HG03378 (cell line): ENCODE data around the gene MED29.

ENCODE experiments used
- ATAC-seq: cut with Tn5 transposase; IDR thresholded peaks from one replicate; pipeline ENCODE4 v1.9.1; 2021; ENCODE audit warnings: mild to moderate bottlenecking, moderate library complexity; ENCODE audit not compliant: unreplicated experiment

The MED29 gene

DNA sequence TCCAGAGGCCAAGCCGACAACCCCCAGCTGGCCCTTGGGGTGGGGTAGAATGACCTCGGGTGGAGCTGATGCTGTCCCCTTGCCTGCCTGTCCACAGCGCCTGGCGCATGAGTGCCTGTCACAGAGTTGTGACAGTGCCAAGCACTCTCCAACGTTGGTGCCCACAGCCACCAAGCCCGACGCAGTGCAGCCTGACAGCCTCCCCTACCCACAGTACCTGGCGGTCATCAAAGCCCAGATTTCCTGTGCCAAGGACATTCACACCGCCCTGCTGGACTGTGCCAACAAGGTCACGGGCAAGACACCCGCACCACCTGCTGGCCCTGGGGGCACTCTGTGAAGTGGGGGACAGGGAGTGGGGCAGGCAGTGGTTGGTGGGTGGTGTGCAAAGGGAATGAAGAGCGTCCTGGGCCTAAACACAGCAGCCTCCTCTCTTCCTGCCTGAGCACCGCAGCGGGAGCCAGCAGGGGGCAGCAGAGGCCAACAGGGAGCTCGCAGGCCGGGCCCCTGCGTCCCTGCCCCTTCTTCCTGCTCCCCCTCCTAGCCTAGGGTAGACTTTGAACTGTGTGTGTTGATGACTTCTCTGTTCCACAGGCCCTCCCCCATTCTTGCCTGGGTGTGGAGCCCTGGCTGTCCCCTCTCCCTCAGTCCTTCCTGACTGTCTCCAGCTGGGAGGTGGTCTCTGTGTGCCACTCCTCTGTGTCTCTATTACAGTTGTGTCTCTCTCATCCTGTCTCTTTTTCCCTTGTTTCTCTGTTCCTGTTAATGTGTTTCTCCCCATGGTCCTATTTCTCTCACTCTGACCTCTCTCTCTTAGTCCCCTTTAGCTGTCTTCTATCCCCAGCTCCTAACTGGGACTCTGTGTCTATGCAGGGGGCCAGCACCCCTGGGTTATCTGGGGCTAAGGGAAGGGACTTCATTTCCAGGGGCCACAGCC is 6.5 kb downstream of the MED29 start:
- ATAC-seq = no peak

DNA sequence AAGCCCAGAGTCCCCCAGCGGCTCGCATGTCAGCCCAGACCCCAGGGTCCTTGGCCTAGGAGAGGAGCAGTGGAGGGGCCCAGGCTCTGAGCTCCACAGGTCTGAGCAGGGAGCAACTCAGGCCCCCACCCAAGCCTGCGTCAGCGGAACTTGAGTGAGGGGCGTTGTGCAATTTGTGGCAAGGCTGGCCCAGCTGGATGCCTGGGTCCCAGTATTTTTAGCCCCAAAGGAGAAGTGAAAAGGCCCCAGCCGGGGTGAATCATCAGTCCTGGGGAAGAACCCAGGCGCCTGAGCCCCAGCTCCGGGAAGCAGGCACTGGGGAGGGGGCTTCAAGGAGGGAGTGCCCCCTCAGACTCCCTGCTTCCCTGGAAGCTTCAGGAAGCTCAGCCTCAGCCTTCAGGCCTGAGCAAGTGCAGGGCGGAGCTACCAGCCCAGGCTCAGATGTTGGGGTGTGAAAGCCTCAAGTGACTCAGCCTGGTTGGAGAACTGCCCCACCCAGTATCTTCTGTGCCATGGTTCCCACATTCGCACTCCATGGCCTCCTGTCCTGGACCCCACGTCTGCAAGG is 7.2 kb downstream of the MED29 start:
- ATAC-seq = no peak

DNA sequence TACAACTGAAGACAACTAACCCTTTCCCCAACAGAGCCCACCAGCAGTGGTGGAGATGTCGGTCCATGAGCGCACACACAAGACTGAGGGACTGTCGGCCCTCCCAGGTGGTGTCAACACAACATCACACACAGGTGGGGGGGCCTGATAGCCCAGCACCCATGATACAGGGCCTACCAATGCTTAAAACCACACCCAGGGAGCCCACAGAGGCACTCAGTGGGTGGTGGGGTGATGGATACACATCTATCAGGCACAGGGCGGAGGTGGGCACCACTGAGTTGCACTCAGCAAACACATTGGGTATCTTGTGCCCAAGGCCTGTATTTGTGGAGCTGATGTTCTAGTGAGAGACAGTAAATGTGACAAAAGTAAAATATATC is 8.5 kb downstream of the MED29 start:
- ATAC-seq = no peak

DNA sequence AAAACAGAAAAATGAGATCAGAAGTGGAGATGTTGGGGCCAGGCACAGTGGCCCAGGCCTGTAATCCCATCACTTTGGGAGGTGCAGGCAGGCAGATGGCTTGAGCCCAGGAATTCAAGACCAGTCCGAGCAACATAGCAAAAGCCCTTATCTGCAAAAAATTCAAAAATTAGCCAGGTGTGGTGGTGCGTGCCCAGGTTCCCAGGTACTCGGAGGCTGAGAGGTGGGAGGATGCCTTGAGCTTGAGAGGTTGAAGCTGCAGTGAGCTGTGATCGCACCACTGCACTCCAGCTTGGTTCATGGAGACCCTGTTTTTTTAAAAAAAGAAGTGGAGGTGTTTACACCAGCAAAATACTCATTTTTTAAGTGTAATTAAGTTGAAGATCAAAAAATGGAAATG is 8.9 kb downstream of the MED29 start:
- ATAC-seq = no peak

DNA sequence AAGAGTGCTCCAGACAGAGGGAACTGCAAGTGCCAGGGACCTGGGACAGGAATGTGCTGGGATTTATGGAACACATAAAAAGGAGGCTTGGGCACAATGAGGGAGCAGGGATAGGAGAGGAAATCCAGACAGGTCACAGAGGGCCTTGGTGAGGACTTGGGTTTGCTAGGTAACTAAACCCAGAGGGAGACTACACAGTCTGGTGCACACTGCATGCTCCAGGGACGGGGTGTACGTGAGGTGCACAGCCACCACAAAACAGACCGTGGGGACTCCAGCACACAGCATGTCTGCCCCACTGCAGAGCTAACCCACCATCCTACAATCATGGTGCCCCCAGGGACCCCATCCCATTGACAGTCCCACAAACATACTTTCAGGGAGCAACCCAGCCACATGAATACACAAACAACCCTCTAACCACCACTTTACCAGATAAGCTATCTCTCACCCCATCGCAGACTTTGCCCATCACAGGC is 9.9 kb downstream of the MED29 start:
- no peak for ATAC-seq

DNA sequence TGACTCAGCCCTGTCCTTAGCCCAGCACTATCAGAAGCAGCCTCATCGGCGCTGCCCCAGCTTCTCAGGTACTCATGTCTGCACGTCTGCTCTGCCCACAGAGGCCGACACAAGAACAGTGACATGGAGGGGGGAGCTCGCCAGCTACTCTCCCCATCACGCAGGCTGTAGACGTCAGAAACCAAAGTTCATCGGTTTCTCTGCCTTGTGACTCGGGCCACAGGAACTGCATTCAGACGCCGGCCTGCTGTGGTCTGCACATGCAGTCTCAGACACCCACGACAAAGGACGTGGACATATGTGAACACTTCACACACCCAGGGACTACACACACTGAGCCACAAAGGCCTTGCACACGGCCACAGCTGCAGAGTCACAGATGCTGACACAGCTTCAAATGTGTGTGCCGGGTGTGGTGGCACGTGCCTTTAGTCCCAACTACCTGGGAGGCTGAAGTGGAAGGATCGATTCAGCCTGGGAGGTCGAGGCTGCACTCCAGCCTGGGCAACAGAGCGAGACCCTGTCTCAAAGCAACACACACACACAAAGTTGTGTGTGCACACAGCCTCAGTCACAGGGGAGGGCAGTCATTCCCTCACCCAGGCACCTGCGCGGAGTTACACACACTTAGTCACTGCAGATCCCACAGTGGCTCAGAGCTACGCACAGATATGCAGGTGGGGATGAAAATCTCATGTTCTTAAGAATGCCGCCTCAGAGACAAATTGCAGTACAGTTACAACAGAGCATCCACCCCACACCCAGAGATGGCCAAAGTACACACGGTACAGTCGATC is 10.6 kb downstream of the MED29 start:
- peak; percentile 20 for ATAC-seq

DNA sequence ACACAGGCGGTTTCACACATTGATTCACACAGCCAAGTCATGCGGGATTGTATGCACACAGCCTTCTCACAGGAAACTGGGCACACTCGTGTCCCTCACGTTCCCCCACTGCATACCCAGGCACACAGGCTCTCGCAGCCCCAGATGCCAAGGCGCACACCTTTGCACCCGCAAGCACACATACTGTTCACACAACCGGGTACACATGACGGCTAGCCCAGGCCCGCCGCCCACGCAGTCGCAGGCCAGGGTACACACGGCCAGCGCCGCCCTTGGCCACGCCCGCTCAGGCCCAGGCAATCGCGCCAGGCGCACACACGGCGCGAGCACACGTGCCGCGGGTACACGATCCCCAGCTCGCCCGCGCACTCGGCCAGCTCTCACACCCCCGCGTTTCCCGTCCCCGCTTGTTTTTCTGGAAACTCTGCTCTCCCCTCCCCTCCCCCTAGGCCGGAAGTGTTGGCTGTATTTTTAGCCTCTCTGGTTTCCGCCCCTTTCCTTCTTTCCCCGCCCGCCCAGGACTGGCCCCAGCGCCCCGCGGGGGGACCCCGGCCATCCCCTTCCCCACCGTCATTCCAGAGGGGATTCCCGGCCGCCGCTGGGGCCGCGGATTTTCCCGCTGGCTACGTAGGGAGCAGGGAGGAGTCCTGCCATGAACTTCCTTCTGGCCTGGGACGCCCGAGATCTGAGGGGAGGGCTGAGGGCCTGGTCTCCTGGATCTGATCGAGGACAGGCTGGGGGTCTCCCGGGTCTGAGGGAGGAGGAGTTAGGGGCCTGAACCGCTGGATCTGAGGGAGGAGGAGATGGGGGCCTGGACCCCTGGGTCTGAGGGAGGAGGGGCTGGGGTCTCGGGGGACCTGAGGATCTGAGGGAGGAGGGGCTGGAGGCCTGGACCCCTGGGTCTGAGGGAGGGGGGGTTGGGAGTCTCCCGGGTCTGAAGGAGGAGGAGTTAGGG is 11.4 kb downstream of the MED29 start:
- ATAC-seq = peak; percentile 14

DNA sequence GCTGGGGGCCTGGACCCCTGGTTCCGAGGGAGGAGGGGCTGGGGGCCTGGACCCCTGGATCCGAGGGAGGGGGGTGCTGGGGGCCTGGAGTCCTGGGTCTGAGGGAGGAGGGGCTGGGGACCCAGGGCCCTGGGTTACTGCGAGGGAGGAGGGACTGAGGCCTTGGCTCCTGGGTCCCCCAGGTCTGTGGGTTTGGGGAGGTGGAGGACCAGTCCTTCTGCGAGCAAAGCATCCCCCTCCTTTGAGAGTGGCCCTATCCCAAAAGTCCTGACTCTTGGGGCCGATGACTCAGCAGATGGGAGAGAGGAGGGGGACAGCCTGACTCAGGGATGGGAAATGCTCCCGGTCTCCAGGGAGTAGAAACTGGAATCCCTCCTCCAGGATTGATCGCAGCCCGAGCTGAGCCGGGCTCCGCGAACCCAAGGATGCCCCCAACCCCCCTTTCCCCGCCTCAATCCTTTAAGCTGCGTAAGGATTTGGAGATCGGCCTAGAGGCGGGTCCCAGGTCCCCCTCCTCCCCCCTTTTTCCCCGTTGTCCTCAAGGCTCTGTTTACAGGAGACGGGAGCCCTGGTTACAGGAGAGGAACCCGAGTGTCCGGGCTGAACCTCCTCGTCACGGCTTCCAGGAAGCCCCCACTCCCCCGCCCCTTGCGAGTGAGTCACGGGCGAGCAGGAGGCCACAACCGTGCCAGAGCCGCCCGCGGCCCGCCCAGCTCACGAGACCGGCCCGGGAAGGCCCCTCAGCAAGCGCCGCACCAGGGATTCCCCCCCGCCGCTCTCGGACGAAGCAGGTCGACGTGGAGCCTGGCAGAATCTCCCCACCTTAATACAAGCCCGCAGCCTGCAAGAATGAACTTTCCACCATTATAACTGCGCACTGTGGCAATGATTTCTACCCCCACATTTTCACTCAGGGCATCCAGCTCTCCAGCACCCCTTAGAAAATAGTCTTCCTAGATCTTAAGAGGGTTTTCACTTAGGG is 12.4 kb downstream of the MED29 start:
- peak; percentile 23 for ATAC-seq

DNA sequence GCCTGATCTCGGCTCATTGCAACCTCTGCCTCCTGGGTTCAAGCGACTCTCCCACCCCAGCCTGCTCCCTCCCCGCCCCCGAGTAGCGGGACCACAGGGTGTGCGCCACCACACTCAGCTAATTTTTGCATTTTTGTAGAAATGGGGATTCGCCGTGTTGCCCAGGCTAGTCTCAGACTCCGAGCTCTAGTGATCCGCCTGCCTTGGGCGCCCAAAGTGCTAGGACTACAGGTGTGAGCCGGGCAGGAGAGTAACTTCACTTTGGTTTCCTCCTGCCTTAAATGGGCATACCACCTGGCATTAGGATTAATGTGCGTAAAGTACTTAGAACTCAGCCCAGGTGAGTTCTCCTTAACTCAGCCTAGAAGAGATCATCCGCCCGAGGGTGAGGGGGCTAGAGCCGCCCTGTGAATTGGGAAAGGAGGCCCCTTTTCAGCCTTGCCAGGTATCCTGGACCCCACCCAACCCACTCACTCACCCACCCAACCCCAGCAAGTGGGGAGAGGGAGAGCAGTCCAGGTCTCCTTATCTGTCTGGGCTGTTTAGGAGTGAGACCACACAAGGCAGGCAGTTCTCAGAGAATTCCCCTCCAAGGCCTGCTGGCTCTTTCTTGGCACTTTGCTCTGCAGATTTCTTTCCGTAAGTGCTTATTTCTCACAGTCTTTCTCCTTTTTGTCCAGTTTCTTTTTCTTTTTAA is 14.2 kb downstream of the MED29 start:
- ATAC-seq = no peak

DNA sequence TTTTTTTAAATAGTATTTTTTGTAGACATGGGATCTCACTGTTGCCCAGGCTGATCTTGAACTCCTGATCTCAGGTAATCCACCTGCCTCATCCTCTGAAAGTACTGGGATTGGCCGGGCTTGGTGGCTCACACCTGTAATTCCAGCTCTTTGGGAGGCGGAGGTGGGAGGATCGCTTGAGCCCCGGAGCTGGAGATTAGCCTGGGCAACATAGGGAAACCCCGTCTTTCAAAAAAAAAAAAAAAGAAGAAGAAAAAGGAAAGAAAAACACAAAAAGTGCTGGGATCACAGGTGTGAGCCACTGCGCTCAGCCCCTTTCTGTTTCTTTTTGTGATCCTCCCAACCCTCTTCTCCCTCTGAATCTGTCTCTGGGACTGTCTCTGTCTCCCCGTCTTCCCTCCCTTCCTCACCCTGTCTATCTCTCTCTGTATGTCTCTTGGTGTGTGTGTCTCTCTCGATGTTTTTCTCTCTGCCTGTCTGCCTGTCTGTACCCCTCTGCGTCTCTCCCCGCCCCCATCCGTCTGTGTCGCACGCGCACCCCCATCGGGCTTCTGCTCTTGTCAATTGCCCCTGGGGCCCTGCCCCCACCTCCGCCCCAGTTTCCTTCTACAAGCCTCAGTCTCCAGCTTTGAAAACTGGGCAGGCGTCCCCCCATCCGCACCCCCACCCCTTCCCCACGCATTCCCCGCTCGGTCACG is 14.9 kb downstream of the MED29 start:
- no peak for ATAC-seq

DNA sequence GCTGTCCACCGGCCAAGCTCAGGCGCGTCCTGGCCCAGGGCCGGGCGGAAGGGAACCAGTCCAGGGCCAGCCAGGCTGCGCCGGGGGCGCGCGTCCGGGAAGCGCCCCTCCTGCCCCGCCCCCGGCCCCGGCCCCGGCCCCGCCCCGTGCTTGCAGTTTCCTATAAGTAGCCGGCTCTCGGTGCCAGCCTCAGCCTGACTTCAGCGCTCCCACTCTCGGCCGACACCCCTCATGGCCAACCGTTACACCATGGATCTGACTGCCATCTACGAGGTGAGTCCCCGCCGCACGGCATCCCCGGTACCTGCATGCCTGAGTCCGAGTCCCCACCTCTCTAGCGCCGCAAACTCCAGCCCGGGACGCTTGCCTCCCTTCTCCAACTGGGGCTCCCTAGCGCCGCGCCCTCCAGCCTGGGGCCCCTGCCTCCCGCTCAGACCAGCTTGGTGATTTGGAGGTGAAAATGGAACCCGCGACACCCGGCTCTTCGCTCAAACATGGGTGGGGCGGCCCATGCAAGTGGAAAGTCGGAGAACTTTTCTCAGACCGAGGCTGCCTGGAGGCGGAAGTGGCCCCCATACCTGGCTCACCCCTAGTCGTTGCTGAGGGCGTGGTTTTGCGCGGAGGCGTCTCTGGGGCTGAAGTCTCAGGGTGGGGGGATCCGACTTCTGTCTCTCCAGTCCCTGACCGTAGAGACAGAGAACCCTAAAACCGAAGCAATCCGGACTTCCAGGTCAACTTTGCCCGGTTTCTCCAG is 15.7 kb downstream of the MED29 start, which contains the start of gene ZFP36:
Gene ZFP36, plus strand, starts transcription at position 192 of the 754 bp plus-strand sequence. Its CDS starts 58 bp downstream, at position 250.
- no peak for ATAC-seq

DNA sequence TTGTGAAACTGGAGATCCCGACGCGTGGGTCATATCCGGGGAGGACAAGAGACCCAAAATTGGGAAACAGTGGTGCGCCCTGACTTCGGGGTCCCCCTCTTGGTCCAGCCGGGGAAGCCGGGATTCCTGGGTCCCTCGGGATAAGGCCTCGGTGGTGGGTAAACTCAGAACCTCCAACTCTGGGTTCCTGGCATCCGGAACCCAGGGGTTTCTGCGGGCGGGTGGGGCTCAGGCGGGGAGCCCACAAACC is 16.2 kb downstream of the MED29 start:
- no peak for ATAC-seq

DNA sequence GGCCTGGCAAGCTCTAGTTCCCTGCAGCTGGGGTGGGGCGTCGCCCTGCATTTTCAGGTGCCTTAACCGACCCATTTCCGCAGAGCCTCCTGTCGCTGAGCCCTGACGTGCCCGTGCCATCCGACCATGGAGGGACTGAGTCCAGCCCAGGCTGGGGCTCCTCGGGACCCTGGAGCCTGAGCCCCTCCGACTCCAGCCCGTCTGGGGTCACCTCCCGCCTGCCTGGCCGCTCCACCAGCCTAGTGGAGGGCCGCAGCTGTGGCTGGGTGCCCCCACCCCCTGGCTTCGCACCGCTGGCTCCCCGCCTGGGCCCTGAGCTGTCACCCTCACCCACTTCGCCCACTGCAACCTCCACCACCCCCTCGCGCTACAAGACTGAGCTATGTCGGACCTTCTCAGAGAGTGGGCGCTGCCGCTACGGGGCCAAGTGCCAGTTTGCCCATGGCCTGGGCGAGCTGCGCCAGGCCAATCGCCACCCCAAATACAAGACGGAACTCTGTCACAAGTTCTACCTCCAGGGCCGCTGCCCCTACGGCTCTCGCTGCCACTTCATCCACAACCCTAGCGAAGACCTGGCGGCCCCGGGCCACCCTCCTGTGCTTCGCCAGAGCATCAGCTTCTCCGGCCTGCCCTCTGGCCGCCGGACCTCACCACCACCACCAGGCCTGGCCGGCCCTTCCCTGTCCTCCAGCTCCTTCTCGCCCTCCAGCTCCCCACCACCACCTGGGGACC is 16.6 kb downstream of the MED29 start:
- ATAC-seq = no peak

DNA sequence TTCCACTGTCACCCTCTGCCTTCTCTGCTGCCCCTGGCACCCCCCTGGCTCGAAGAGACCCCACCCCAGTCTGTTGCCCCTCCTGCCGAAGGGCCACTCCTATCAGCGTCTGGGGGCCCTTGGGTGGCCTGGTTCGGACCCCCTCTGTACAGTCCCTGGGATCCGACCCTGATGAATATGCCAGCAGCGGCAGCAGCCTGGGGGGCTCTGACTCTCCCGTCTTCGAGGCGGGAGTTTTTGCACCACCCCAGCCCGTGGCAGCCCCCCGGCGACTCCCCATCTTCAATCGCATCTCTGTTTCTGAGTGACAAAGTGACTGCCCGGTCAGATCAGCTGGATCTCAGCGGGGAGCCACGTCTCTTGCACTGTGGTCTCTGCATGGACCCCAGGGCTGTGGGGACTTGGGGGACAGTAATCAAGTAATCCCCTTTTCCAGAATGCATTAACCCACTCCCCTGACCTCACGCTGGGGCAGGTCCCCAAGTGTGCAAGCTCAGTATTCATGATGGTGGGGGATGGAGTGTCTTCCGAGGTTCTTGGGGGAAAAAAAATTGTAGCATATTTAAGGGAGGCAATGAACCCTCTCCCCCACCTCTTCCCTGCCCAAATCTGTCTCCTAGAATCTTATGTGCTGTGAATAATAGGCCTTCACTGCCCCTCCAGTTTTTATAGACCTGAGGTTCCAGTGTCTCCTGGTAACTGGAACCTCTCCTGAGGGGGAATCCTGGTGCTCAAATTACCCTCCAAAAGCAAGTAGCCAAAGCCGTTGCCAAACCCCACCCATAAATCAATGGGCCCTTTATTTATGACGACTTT is 17.4 kb downstream of the MED29 start:
- no peak for ATAC-seq

DNA sequence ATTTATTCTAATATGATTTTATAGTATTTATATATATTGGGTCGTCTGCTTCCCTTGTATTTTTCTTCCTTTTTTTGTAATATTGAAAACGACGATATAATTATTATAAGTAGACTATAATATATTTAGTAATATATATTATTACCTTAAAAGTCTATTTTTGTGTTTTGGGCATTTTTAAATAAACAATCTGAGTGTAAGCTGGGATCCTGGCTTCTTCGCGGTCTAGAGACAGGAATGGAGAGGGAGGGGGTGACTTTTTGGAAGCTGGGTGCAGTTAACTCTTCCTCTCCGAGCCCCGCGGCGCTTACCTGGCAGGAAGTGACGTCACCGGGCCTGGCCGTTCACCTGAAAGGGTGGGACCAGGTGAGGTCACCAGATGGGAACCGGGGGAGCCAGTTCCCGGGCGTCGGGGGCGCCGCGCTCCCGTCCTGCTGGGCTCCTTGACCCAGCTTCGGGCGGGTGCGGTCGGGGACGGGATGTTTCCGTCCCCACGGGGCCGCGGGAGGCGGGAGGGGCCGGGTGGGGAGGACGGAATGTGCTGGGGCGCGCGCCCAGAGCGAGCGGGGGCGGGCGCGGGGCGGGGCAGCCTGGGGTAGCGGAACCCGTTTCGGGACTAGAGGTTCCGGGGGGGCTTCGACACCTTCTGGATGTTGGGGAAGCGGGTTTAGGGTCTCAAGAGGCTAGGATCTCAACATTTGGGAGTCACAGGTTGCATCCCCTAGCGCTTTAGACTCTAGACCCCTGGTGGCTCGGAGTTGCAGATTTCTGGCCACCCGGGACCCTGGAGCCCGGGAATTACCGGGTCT is 18.2 kb downstream of the MED29 start:
- no peak for ATAC-seq
